A549 (cell line): ENCODE results near the gene KTN1.

ENCODE experiments used
- CHD4 ChIP-seq: fragments of 200-600 bp; sonication (generic); IDR thresholded peaks from 2 replicates; pipeline ENCODE4 v1.6.1; 2016; ENCODE audit warnings: antibody characterized with exemption, mild to moderate bottlenecking, borderline replicate concordance
- CTCF ChIP-seq: fragments of >200 bp; sonication (Bioruptor Twin); formaldehyde crosslinking; IDR thresholded peaks from 3 replicates; pipeline ENCODE4 v1.5.1; 2016
- MAFK ChIP-seq: fragments of 450-650 bp; IDR thresholded peaks from 2 replicates; pipeline ENCODE4 v1.6.1; 2014; ENCODE audit not compliant: partially characterized antibody
- RCOR1 ChIP-seq: fragments of 150-350 bp; IDR thresholded peaks from 2 replicates; pipeline ENCODE4 v1.6.1; 2014; ENCODE audit warnings: antibody characterized with exemption, low read length, low read depth
- RNF2 ChIP-seq: fragments of 200-600 bp; sonication (generic); IDR thresholded peaks from 2 replicates; pipeline ENCODE4 v1.6.1; 2016; ENCODE audit warnings: low read depth, mild to moderate bottlenecking, antibody characterized with exemption, moderate library complexity, borderline replicate concordance

- TF ChIP-seq CTCF, result no peak
- TF ChIP-seq RCOR1, result no peak
- no peak for TF ChIP-seq RNF2
- no peak for TF ChIP-seq CHD4
- TF ChIP-seq MAFK, result no peak
Observed at GRCh38 chr14:55628426-55628825, 48.4 kb downstream of the KTN1 start.
